PC-3 (cell line): ENCODE data around the gene ANTKMT.

ENCODE experiments used
- EZH2 ChIP-seq: fragments of 300-600 bp; sonication (generic); IDR thresholded peaks from one replicate; pipeline ENCODE4 v1.6.1; 2017; ENCODE audit warnings: antibody characterized with exemption, mild to moderate bottlenecking, low read length; ENCODE audit not compliant: unreplicated experiment
- EZH2phosphoT487 ChIP-seq: fragments of 300-600 bp; sonication (generic); IDR thresholded peaks from 2 replicates; pipeline ENCODE4 v1.6.1; 2018; ENCODE audit warnings: mild to moderate bottlenecking, antibody characterized with exemption, low read length, borderline replicate concordance
- TF ChIP-seq, protein P1 (sequence below): fragments of 300-600 bp; sonication (generic); conservative IDR thresholded peaks from 2 replicates; pipeline ENCODE4 v1.5.1; 2017; ENCODE audit warnings: antibody characterized with exemption, low read depth, mild to moderate bottlenecking, low read length

DNA sequence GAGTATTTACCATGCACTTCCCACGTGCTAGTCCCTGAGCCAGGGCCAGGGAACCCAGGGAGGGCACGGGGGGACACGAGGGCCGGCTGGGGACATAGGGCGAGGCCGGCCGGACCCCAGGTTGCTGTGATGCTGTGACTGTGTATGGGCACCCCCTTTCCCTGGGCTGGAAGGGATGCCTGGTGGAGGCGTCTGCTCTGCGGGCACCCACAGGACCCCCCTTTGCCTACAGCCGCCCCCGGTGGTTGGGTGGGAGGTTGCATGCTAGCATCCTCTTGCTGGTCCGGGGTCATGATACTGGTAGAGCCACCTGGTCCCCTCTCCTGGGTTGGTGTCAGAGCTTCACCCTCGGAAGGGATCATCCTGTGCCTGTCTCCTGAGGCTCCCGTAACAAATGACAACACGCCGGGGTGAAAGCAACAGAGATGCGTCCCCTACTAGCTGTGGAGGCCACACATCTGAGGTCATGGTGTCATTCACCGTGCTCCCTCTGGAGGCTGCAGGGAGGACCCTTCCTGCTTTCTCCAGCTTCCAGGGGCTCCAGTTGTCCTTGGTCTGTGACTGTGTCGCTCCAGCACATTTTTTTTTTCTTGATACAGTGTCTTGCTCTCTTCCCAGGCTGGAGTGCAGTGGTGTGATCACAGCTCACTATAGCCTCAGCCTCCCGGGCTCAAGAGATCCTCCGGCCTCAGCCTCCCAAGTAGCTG is 23.0 kb downstream of the ANTKMT start:
- TF ChIP-seq, protein P1, sequence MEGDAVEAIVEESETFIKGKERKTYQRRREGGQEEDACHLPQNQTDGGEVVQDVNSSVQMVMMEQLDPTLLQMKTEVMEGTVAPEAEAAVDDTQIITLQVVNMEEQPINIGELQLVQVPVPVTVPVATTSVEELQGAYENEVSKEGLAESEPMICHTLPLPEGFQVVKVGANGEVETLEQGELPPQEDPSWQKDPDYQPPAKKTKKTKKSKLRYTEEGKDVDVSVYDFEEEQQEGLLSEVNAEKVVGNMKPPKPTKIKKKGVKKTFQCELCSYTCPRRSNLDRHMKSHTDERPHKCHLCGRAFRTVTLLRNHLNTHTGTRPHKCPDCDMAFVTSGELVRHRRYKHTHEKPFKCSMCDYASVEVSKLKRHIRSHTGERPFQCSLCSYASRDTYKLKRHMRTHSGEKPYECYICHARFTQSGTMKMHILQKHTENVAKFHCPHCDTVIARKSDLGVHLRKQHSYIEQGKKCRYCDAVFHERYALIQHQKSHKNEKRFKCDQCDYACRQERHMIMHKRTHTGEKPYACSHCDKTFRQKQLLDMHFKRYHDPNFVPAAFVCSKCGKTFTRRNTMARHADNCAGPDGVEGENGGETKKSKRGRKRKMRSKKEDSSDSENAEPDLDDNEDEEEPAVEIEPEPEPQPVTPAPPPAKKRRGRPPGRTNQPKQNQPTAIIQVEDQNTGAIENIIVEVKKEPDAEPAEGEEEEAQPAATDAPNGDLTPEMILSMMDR = no peak
- no peak for TF ChIP-seq EZH2
- no peak for TF ChIP-seq EZH2phosphoT487
